CD4-positive, alpha-beta T cell treated with Interleukin-6 at 100 ng/mL for 8 hours (primary cell): Measurements from ENCODE around the gene ANTXR1.
"Not testable (repeated sequence)": the region's sequence is repeated elsewhere in the genome, so short reads cannot be mapped to it uniquely, and the experiment has no call there.

Source experiments
- DNase-seq: peaks from one replicate; pipeline ENCODE4 v3.0.0-alpha.2; 2020; ENCODE audit warnings: mixed read lengths, low spot score

Gene ANTXR1

DNA sequence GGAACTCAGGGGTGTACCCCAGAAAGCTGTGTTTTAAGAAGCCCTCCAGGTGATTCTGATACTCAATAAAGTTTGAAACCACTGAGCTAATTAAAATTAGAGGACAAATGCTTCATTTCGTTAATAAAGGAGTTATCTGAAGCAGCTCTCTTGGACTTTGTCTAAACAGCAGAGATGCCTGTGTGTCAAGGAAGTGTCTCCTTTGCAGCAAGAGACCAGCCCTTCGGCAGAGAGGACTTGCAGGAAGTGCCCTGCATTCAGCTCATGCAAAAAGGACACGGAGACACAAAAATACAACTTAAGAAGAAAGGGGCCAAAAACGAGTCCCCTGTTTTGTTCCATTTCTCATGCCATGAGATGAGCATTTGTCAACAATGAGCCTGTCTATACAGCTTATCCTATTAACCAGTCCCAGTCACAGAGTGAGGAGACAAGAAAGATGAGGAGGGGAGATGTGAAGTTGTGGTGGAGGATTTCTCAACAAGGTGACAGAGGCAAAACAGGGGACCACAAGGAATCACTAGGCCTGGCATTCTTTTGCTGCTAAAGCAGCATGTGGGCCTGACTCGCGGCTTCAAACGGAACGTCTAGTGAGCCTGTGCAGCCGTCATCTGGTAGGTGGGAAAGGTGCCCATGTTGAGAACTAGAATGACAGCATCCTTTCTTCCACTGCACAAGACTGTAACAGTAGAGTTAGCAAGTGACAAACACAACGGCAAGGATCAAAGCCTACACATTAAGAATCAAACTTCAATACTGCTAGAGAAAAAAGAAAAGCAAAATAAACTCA, 152.3 kb downstream of the ANTXR1 start:
- no peak for DNase-seq

DNA sequence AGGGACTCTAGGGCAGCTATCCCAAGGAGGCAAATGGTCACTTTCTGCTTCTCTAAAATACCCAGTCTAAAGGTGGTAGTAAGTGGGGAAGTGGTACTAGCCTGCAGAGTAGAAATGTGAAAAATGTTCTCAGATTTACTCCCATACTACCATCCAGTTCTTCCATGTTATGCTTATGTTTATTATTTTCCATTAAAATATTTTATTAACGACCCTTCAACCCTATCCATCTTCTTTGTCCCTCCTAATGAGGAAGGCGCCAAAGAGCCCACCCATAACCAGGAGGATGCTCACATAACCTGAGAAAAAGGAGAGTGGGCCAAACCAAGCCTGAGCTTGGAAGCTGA, 153.5 kb downstream of the ANTXR1 start:
- no peak for DNase-seq

DNA sequence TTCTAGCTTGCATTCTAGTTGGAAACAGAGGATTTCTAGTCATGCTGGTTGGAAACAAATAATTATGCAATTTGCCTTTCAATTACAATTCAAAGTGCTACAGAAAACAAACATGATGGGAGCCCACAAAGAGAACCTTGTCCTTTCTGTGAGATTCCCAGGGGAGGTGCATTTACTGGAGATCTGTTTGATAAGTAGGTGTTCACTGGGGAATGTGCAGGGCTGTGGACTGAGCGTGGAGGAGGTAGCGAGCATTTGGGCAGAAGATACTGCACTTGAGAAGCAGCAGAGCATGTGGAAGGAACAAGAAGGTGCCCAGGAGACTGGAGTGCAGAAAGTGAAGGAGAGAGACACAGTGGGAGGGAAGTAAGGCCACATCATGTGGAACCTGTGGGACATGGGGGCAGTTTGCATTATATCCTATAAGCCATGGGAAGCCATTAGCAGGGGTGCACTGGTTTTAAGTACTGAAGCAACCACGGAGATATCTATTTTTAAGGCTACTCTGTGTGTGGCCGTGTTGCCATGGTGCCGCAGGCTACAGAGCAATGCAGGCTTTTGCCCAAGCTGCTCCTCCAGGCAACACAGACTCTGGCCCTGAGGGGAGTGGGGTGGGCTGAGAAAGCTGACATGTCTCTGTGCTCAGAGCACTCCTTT, 154.0 kb downstream of the ANTXR1 start:
- no peak for DNase-seq

DNA sequence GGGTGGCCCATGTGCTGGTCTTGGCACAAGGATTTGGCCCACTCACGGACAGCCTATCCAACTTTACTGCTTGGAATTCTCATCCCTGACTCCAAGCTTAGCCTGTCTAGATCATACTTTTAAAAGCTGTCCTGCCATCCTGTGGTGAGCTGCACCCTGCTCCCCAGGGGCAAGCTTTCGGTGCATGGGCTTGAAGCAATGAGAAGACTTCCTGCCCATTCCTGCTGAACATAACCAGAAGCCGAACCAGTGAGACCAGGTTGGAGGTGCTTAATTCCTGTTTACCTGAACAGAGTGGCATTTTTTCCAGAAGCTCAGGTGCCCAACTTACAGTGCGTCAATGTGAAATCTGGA, 154.5 kb downstream of the ANTXR1 start:
- DNase-seq = no peak

DNA sequence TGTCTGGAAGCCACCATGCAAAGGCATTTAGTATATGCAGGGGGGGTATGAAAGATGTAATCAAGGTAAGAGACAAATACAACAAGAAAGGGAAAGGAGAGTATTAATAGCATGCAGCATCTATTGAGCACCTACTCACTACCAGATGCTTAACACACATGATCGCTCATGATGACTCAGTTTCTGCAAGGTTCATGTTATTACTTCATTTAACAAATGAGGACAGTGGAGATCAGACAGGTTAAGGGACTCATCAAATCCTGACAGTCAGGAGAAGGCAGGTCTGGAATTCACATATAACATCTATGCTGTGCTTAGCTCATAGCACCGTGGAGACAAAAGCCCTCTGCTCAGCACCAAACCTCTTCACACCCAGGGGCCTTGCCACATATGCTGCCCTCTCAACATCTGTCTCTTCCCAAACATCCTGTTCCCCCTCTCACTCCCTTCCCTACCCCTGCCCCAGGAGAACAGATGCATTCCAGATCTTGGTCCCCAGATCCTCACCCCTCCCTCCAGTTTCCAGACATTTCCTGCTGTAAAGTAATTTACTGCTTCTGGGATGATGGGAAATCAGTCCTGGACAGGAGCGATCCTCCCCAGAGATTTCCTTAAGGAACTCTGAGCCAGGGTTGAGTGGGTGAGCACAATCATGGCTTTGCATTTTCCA, 155.3 kb downstream of the ANTXR1 start:
- no peak for DNase-seq

DNA sequence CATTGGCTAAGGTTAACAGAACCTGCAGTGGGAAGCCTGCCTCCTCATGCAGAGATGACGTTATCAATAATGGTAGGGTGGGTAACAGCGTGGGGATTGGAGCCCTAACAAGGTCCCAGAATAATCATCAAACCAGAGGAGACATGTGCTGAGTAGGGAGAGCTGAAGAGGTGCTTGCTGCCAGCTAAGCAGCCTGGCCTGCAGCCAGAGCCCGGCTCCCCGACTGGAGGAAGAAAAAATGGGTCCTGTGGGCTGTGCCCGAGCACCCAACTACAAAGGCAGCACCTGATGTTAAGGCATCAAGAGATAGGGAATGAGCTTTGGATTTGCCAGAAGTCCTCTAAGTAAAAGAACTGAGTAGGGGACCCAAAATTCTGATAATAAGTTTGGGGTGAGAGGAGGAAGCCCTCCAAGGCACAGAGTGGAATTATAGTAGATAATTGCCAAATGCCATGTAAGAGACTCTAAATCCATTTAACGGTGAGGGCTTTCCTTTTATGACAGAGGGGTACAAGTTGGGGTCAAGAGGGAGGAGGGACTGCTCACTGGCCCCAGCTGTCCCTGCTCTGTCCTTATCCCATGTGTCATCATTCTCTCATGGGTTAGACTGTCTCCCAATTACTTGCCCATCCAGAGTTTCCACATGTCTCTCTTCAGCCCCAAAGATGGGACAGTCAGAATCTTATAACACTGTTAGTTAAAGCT, 156.1 kb downstream of the ANTXR1 start:
- no peak for DNase-seq

DNA sequence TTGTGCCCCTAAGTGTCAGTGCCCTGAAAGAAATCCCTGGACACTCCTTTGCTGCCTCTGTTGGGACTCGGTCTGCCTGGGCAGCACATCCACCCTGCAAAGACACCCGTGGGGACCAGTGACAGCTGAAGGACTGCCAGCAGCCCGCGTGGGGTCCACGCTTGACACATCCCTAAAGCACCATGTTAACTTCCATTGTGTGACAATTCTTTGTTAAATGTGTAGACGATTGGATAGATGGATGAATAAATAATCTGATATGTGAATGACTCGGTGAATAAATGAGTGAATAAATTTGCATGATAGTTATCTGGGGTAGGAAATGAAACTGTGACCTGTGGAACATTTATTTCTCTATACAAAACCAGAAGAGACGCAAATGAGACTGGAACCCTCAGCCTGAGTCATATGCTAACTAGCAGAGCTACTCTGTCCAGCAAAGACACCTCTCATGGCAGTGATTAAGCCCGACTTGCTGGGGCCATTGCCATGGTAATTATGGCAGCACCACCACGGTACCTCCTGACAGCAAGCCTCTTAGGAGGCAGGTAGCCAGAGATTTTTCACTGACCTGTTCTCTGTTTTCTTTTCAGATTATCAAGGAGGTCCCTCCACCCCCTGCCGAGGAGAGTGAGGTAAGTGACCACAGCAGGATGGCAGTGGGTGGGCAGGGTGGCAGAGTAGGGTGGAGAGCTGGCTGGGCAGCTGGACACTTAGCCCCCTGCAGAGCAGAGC, 156.8 kb downstream of the ANTXR1 start:
- no peak for DNase-seq

DNA sequence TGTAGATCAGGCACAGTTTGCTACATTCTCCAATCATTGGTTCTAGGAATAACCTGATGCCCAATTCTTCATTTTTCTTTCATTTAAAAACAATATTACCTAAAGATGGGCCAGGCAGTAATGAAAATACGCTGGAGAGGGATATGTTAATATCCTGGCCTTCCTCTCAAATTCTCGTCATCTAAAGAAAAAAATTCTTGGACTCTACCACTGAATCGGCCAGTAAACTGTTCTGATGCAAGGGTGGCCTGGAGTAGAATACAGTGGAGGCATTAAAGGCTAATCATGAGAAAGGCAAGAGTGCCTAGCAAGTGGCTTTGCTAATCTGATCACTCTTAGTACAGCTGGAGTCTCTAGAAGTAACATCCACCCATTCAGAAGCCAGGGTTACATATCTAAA, 157.7 kb downstream of the ANTXR1 start:
- DNase-seq = no peak

DNA sequence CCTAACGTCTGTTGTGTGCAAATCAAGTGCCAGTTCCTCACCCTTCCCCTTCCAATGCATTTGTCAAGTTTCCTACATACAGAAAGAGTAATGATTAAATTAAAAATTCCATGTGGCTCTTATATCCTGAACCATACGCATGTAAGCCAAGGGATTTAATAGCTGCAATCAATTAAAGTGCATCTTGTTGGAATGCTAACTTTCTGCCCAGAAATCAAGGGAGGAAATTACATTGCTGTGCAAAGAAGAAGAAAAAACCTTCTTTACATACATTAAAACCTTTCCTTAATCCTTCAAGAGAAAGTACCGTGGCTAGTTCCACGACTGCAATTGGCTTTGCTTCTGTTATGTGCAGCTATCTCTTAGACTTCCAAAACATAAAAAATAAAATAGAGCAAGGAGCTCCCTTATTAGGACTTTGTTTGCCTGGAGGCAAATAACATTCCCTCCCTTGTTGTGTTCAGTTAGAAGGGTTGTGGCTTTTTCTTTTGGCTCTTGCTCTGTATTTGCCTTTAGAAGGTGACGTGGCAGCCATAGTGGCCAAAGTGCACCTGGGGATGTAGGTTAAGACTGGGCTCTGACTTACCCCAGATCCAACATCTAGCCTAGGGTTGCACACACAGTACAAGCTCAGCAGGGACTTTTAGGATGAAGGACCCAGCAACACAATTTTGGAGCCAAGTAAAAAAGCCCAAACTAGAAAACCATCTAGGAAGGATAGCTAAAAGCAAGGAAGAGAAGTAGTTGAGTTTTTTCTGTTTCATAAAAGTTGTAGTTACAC, 158.3 kb downstream of the ANTXR1 start:
- DNase-seq = no peak

DNA sequence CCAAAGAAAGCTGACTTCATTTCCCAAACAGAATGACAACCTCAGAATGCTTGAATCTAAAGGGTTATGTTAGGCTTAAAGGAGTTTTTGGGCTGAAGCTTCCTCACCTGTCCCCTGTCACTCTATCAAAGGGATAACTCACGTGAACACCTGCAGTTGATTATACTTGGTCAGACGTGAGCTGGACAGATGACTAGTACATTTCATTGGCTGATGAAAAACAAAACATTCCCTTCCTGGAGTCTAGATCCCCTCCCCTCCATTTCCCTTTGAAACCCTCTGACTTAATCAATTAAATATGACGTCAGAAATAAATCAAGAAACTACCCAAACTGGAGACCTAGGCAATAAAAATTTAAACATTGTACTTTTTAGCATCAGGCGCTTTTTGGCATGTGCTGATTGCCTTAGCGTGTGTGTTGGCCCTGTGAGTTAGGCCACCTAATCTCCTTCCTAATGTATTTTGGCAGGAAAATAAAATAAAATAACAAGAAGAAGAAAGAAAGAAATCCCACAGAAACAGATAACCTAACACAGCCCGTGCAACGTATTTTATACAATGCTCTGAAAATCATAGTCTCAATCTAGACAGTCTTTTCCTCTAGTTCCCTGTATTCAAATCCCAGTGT, 159.0 kb downstream of the ANTXR1 start:
- no peak for DNase-seq

DNA sequence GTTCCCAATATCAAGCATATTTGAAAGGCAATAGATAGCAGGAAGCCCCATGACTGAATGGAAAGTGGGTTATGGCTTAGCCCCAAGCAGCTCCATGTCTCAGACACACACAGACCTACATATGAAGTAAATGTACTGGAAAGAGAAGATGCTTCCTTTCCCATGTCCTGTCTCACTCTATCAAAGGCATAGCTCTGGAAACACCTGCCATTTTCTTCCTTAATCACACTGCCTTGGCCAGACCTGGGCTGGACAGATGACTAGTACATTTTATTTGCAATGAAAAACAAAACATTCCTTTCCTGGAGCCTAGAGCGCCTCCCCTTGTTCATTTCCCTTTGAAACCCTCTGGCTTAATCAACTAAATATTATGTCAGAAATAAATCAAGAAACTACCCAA, 160.7 kb downstream of the ANTXR1 start:
- no peak for DNase-seq

DNA sequence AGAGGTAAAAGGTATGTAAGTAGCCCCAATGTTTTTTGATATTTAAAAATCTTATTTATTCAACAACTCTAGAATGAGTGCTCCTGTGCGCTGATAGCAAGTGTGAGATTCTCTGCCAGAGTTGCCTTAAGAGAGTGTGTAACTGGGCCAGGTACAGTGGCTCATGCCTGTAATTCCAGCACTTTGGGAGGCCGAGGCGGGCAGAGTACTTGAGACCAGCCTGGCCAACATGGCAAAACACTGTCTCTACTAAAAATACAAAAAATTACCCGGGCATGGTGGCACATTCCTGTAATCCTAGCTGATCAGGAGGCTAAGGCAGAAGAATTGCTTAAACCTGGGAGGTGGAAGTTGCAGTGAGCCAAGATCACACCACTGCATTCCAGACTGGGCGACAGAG, 161.2 kb downstream of the ANTXR1 start:
- DNase-seq = not testable (repeated sequence)

DNA sequence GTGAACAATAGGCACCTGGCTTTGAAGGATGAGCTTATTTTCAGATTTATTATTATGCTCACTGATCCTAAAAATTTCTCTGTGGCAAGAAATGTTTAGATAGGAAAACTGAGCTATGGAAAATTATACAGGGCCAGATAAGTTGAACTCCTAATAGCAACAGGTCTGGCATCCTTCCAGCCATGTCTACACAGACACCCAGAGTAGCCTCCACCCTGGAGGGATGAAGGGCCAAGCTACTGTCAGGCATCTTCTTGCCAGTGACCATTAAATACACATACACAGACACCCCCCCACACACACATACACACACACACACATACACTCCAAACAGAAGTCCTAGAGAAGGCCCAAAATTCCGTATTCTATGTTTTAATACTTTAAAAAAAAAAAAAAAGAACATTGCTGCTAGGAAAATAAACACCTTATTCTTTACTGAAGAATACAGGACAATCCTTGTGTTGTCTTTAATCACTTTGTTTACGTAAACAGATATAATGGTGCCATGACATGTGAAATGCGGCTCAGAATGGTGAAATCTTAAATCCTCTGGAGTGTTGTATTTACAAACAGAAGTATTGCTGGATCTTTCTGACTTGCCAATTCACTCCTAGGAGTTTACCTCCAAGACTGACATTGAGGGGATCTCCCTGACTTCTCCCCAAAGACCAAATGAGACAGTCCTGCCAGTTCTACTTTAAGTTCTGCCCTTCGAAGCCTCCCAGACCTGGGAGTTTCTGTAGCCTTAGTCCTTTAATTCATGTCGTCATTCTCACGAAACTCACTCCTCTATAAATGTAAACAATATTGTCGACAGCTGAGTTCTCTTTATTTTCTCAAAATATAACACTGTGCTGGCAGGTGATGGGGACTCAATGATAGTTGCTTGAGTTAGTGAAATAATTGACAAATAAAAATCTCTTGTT, 163.1 kb downstream of the ANTXR1 start:
- no peak for DNase-seq

DNA sequence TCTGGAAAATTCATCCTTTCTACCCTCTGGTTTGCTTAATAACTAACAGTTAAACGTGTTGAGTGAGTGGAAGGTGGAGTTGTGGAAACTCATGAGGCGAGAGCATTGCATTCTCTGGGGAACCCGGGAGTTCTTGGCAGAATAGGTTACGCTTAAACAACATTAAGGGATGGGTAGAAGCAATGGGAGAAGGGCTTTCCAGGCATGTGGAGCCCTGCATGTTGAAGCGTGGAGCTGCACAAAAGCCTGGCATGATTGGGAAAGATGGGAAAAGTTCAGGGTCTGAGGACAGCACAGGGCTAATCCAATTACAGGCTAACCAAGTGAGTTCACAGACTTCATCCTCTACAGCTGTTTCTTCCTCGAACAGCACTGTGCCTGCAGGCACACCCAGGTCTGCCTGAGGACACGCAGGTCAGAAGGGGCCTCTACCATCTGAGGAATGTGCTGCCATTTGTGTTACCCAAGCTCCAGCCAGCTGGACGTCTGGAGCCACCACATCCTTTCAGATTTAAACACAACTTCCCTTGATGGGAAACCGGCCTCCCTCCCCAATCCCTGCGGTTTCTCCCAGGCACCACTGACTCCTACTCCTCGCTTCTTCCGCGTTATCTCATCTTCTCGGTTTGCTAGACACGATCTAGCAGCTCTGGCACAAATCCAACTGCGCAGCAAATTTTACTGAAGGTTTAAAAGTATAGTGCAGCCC, 164.2 kb downstream of the ANTXR1 start:
- no peak for DNase-seq

DNA sequence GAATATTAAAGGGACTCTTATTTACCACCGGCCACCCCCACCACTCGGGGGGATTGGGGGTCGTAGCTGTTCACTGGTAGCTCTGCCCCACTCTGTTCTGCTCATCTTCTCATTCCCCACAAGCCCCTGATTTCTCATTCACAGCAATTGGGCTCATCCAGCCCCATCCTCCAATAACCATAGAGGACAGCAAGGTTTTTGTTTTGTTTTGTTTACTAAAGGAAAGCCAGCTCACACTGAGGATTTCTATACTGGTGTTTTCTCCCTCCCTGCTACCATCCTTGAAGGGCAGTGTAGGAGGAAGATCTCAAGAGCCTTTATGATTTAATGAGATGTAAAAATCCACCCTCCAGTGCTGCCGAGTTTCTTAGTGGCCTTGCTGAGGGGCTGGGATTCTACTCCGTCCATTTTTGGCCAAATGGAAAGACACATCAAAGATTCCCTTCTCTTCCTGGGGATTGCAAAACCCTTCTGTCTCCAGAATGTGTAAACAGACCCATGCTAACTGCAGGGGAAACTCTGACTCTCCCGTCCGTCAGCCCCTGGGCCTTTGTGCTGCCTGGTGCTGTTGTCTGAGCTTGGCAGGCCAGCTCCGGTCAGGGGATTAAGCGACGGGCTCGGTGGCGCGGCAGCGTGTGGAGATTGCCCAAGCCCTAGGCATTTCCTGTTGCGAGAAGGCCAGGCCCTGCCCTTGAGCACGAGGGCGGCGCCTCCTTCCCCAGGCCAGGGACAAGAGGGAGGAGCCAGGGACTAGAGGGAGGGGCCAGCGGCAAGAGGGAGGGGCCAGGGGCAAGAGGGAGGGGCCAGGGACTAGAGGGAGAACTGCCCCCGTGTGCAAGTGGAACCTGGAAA, 165.0 kb downstream of the ANTXR1 start:
- no peak for DNase-seq

DNA sequence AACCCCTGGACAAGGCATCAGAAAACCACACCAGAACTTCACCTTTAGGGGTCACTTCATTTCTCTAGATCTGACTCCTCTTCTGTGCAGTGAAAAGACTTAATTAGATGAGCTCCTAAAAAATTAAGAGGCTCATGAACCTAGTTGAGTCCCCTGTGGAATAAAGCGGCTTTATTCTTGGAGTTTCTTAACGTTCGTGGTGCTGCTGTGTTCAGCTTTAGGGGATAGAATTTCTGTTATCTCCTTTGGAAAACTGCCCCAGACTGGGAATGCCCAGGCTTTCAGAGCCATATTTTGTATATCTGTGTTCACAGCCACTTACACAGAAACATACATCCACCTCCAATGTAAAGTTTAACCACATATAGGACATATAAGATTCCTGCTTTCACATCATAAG, 165.8 kb downstream of the ANTXR1 start:
- DNase-seq = no peak

DNA sequence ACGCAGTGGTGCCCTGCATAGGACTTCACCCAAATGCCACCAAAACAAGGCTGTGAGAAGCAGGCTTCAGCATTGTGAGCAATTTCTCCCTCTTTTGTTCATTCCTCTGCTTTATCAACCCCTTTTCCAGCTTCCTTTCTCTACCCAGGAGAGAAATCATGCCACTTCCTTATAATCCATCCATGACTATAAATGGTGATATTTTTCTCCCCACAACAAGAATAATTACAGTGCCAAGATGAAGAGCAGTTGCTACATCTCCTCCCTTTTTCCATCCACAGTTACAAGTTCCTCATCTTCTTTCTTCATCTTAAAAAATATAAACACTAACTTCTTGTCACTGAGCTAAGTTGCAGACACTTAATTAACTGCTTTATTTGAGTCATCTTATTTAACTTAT, 167.2 kb downstream of the ANTXR1 start:
- DNase-seq = no peak

DNA sequence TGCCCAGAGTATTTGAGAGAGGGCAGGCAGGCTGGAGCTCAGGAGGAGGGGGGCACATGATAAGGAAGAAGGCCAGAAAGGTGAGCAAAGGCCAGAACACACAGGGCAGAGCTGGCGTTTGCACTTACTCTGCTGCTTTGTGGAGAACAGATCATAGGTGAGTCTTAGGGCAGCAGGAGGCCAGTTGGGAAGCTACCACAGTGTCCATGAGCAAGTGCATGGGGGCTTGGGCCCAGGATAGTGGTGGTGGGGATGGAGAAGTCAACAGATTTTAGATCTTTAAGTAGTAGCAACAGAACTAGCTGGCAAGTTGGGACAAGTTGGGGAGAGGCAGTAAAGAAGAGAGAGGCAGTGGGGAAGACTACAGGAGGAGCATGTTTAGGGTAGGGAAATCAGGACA, 168.0 kb downstream of the ANTXR1 start:
- DNase-seq = no peak
